Inflammatory macrophage treated with lipopolysaccharide for 1 hour (primary cell): Measurements from ENCODE around the gene CTSF.
A peak's percentile ranks its signal among the peaks of the same experiment; 100 is the strongest.
"Not testable (repeated sequence)": the region's sequence is repeated elsewhere in the genome, so short reads cannot be mapped to it uniquely, and the experiment has no call there.

ENCODE experiments used
- DNase-seq, 2 donors: peaks; one replicate each; pipeline ENCODE4 v3.0.0-alpha.2; 2020 to 2022

CTSF gene

DNA sequence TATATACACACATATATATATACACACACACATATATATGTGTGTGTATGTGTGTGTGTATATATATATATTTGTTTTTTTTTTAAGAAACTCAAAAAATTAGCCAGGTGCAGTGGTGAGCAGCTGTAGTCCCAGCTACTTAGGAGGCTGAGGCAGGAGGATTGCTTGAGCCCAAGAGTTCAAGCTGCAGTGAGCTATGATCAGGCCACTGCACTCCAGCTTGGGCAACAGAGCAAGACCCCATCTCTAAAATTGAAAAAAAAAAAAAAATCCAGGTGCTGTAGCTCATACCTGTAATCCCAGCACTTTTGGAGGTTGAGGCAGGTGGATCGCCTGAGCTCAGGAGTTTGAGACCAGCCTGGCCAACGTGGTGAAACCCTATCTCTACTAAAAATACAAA lies 20.9 kb upstream of the CTSF start:
- not testable (repeated sequence) for DNase-seq

DNA sequence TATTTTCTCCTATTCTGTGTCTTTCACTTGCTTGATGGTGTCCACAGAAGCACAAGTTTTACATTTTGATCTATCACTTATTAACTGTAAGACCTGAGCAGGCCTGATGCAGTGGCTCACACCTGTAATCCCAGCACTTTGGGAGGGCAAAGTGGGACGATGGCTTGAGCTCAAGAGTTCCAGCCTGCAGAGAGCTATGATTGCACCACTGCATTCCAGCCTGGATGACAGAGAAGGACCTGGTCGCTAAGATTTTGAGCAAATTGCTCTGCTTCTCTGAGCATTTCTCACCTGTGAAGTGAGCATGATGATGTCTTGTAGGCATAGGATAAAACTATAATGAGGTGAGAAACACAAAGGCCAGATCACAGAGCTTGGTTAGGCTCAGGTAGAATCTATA lies 17.7 kb upstream of the CTSF start:
- no peak for DNase-seq

DNA sequence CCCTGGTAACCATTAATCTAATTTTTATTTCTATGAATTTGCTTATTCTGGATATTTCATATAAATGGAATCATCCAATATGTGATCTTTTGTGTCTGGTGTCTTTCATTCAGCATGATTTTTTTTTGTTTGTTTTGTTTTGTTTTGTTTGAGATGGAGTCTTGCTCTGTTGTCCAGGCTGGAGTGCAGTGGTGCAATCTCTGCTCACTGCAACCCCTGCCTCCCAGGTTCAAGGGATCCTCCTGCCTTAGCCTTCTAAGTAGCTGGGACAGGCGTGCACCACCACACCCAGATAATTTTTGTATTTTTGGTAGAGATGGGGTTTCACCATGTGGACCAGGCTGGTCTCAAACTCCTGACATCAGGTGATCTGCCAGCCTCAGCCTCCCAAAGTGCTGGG lies 17.0 kb upstream of the CTSF start:
- not testable (repeated sequence) for DNase-seq

DNA sequence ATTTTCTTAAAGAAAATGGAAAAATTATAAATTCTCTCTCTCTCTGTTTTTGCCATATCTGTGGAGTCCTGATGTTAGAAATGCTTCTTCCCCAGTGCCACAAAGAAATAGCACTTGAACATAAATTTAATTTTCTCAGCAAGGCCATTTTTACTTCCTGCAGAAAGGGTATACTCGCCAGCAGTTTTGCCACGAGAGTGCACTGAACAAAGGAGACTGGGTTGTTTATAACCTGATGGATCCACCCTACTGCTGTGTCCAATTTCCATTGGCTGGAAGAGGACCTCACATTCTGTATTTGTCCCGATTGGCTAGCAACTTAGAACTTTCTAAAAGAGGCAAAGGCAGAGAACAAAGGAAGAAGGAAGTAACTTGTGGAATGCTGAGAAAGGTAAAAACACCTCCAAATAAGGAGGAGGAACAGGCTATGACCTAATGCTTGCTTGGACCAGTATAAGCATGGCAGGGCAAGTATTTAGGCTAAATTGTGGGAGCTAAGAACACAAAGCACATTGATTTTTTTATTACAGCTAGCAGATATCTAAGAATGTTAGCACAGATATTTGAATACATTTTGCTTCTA lies 14.2 kb upstream of the CTSF start:
- DNase-seq, result not testable (repeated sequence)

DNA sequence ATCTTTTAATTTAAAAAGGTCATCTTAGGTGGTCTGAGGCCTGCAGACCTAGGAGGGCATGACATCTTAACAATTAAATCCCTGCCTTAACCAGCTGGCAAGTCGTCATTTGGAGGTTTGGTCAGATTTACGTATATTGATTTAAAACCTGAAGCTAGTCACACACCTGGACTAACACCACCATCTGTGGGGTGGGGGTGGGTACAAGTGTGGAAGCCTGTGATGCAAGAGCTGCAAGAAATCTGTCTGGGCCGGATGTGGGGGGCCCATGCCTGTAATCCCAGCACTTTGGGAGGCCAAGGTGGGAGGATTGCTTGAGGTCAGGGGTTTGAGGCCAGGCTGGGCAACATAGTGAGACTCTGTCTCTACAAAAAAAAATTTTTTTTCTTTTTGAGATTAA lies 12.9 kb upstream of the CTSF start:
- no peak for DNase-seq

DNA sequence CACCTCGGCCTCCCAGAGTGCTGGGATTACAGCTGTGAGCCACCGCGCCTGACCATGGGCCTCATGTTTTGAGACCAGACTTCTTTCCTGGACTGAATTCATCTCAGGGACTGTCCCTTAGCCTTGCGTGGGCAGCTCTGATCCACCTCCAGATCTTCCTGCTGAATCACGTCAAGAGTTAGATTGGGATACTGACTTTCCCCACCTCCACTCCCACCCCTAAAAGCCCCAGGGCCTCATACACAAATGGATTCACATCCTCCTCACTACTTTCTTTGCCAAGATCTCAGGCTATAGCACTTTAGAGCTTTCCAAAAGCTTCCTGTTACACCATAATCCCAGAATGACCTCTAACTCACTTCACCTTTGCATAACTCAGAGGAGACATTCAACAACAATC lies 12.4 kb upstream of the CTSF start:
- DNase-seq, result peak; percentile 61 to 98

DNA sequence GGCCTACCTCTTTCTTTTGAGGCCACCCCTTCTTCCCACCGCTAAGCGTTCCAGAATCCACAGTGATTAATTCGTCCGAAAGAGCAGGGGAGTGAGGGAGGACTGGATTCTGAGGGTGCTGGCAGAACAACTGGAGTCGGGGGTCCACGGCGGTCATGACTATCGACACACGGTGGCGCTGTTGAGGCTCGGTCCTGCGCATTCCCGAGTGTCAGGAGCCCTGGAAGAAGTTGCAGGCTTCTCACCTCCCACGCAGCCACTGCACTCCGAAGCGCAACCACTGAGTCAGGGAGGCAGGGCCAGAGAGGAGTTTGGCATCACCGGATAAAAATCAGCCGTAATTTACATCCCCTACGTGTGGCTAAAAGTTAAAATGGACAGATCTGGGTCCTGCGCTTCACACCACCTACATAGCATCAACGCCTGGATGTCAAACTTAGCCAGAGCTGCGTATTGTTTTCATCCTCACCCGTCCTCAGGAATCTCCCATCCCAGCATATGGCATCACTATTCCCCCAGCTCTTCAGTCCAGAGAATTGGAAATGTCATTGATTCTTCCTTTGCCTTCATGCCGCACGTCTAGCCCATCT lies 10.7 kb upstream of the CTSF start:
- DNase-seq, result peak; percentile 76 to 93

DNA sequence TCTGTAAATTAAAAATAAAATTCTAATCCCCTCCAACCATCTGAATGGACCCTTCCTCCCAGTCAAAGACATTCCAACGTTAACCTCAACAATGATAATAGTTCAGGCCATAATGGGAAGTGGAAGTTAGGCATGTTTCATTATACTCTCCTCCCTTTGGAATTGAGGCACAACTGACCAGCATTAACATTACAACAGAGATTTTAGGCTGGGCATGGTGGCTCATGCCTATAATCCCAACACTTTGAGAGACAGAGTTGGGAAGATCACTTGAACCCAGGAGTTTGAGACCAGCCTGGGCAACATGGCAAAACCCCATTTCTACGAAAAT lies 2.4 kb upstream of the CTSF start:
- DNase-seq, result no peak

DNA sequence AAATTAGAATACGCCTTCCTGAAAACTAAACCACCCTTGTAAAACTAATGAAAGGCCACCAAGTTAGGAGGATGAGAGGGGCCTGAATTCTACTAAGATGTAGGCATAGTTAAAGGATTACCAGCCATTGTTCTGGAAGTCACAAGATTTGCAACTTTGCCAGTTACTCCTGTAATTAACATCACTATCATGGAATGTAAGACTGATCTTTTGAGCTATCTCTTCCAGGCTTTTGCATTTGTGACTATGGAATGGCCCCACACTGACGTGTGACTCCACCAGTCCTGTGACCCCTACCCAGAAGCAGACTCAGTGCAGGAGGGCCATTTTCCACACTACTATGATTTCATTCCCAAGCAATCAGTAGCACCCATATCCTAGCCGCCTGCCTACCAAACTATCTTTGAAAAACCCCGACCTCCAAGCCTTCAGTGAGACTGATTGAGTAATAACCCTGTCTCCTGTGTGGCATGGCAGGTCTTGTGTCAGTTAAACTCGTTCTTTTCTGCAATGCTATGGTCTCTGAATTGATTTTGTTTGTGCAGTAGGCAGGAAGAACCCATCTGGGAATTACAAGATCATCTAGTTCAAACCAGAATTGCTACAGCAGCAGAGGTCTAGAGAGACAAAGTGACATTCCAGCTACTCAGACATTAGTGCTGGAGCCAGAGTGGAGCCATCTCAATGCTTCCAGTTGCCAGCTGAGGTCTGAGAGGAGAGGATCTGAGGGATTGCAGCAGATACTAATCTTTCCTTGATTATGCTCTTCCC lies 1.9 kb upstream of the CTSF start:
- DNase-seq, result no peak

DNA sequence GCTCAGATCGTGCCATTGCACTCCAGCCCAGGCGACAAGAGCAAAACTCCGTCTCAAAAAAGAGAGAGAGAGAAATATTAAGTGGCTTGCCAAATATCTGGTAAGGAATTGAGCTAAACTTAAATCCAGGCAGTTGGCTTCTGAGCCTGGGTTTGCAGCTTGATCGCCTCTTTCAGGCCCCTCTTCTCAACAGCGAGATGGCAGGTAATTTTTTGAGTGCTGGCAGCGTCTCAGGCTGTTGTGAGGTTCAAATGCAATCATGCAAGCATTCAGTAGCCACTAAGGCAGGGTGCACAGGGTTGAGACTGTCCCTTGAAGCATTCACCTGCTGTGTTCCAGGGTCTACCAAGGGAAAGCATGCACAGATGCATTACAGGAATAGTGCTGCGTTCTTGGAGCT lies 670 bp upstream of the CTSF start:
- no peak for DNase-seq

DNA sequence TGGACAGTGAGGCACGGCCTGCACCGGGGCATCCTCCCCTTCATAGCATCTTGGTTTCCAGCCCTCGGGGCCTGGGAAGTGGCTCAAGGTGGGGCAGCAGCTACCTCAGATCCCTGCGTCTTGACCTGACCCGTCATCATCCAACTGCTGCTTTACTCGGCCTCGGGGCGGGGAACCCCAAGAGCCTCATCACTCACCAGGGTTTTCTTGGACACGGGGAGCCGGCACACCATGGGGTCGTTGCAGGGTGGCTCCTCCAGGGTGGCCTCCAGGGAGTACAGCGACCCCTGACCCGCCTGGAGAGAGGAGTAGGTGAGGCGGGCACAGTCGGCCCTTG lies 651 bp downstream of the CTSF start:
- no peak for DNase-seq

DNA sequence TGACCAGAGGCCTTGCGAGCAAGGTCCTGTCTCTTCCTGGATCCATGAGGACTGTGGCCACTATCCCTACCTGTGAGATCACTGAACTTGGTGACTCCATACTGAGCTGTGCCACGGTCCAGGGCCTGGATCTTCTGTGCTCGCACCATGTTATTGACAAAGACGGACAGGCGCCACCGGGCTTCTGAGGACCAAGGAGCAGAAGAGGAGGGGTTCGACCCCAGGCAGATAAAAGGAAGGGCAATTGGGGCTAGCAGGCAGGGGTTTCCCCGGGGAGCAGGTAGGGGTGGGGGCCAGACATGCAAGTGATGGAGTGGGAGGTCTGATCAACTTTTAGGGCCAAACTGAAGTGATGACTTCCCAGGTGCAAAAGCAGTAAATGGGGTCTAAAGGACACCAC lies 2.2 kb downstream of the CTSF start:
- no peak for DNase-seq

DNA sequence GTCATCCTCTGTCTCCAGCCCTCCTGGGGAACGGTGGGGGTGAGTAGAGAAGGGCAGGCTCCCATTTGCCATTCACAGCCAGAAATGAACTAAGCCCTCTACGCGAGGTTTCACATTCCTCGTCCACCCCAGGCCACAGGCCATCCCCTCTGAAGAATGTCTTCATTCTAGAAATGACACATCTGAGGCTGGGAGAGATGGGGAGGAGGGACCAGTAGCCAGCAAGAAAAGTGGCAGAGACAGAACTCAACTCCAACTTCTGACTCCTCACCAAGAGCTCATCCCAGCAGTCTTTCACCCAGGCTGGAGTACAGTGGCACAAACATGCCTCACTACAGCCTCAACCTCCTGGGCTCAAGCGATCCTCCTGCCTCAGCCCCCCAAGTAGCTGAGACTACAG lies 3.4 kb downstream of the CTSF start:
- no peak for DNase-seq

DNA sequence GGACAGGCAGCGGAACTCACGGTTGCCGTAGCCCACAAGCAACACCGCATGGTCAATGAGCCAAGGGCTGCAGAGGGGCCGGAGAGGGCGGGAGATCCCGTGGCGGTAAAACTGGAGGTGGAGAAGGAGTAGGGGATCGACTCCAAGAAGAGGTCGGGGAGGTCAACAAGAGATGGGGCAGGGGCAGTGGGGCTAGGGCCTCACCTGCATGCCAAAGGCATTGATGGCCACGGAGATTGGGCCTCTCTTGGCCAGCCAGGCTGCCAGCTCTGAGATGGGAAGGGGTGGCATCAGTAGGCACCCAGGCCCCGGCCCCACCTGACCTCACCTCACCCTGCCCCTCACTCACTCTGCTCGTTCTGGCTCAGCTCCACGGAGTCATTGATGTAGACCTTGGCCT lies 3.9 kb downstream of the CTSF start:
- DNase-seq, result no peak

DNA sequence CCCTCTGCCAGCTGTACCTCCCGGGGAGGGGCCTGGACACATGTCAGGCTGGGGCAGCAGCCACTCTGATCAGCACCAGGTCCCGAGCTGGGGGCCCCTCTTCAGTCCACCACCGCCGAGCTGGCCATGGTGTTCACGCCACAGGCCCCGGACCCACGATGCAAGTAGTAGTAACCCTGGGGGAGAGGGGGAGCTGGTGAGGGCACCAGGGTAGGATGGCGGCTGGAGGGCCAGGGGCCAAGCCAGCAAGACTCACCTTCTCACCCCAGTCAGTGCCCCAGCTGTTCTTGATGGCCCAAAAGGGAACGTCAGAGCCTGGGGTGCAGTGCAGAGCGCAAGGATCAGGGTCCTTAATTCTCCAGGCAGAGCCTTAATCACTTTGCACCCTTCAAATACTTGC lies 4.6 kb downstream of the CTSF start:
- DNase-seq, result no peak

DNA sequence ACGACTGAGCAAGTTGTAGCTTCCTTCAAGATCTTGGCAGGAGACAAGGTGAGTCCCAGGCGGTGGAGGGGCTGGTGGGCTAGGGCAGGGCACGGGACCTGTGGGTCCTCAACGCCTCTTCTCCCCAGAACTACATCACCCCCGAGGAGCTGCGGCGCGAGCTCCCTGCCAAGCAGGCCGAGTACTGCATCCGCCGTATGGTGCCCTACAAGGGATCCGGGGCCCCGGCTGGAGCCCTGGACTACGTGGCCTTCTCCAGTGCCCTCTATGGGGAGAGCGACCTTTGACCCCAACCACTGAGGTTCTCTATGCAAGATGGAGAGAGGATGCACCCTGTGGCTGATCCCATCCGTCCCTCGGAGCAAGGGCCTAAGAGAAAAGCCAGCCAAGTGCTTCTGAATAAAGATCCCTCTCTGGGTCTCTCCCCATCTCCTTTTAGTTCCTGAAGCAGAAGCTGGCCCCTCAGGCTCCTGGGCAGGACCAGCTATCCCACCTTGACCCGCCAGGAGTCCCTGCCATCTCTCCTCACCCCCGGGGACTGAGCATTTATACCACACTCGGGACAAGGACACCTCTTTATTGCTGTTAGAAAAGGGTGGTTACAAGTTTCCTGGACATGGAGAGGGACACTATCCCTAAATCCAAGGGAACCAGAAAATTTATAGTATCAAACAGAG lies 5.4 kb downstream of the CTSF start:
- DNase-seq, result no peak

DNA sequence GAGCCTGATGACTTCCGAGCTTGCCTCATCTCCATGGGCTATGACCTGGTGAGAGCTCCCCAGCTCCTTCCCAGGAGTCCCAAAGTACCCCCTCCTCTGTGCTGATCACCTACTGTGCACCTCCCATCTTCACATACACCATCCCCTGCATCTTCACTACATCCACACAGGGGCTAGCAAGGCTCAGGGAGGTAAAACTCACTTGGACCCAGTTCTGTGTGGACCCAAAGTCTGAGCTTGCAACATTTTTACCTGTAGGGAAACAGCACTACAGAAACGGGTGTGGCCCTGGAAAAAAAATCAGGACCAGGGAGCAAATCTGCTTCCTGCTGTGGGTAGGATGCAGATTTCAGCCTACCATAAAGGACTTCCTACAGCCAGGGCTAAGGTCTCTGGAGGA lies 6.1 kb downstream of the CTSF start:
- DNase-seq, result no peak

DNA sequence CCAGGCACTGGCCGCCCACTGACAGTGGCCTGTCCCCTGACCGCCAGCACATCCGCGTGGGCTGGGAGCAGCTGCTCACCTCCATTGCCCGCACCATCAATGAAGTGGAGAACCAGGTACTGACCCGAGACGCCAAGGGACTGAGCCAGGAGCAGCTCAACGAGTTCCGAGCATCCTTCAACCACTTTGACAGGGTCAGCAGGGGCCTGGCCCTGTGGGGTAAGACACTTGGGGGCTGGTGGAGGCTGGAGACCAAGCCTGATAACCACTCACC lies 6.5 kb downstream of the CTSF start:
- no peak for DNase-seq

DNA sequence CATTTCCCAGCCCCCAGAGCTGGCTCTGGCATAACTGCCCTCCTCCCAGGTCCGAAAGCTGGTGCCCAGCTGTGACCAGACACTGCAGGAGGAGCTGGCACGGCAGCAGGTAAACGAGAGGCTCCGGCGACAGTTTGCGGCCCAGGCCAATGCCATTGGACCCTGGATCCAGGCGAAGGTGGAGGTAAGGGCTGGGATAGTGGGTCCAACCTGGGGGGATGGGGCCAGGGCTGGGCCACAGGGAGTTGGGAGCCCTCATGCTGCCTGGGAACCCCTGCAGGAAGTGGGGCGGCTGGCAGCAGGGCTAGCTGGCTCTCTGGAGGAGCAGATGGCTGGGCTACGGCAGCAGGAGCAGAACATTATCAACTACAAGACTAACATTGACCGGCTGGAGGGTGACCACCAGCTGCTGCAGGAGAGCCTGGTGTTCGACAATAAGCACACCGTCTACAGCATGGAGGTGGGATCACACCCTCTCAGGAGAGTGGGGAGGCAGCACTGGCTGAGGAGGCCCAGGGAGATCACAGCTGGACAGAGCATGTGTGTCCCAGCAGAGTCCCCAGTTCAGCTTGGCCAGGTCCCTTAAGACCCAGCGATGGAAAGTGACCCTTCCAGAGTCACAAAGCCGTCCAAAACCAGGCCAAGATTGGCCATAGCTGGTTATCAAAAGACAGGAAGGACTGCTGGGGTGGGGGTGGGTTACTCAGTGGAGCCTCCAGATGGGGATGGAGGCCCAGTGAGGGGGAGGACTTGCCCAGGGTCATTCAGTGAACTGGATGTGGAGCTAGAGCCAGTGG lies 7.0 kb downstream of the CTSF start:
- DNase-seq, result no peak

DNA sequence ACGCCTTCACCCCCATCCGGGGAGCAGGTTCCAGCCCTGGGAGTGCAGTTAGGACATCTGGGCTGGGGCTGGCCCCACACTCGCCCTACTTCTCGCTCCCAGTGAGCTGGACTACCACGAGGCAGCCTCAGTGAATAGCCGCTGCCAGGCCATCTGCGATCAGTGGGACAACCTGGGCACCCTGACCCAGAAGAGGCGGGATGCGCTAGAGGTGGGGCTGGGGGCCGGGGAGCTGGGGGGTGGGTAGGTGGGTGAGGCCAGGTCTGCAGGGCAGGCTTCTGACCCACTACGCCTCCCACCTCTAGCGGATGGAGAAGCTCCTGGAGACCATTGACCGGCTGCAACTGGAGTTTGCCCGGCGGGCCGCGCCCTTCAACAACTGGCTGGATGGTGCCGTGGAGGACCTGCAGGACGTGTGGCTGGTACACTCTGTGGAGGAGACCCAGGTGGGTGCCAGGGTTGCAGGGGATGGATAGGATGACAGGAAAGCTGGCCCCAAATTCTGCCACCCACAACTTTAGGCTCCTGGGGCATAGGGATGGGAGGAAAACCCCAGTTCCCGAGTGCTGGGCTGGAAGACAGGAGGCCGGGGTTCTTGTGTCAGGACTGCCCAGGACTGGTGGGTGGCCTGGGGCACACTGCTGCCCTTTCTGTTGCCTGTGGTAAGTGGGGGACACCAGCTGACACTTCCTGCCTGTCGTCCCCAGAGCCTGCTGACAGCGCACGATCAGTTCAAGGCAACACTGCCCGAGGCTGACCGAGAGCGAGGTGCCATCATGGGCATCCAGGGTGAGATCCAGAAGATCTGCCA lies 8.3 kb downstream of the CTSF start:
- no peak for DNase-seq

DNA sequence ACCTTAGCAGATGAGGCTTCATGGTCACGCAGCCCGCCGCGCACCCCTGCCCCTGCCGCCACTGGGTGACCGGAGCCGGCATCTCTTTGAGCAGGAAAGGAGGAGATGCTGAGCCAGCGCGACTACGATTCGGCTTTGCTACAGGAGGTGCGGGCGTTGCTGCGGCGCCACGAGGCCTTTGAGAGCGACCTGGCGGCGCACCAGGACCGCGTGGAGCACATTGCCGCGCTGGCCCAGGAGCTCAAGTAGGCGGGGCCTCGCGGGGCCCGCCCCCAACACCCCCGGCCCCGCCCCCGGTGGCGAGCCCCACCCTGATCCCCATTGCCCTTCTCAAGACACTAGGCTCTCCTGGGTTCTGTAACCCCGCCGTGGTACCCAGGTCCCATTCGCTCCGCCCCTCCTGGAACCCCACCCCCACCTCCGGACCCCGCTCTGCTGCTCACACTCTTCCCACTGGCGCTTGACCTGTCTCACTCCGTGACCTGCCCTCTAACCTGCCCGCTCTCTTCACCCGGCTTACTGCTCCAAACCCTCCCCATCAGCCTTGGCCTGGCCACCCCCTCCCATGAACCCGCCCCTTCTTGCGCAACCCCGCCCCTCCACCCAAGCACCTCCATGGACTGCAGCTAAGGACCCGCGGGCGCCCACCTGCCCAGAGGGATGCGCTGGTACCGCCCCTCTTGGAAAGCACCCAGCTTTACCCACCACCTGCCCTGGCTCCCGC lies 9.1 kb downstream of the CTSF start:
- DNase-seq, result no peak

DNA sequence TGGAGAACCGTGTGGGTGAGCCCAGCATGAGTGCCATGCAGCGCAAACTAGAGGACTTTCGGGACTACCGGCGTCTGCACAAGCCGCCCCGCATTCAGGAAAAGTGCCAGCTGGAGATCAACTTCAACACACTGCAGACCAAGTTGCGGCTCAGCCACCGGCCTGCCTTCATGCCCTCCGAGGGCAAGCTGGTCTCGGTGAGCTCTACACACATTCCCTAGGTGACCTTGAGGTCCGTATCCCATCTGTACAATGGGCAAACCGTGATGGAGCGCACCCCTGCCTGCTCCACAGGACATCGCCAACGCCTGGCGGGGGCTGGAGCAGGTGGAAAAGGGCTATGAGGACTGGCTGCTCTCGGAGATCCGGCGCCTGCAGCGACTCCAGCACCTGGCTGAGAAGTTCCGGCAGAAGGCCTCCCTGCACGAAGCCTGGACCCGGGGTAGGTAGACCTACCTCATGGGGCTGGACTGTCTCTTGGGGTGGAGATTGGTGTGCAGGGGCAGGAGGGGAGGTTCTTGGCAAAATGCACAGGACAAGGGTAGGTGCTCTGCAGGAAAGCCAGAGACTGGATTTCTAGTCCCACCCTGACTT lies 10.6 kb downstream of the CTSF start:
- no peak for DNase-seq
